Measurements from ENCODE around the gene GPSM1. TPM values are rescaled to one million over a fixed set of nuclear protein-coding genes. Genes with fewer than 3 reads are reported as not detected.

The GPSM1 gene
- total RNA-seq, 1 donor, result 54.8 TPM

DNA sequence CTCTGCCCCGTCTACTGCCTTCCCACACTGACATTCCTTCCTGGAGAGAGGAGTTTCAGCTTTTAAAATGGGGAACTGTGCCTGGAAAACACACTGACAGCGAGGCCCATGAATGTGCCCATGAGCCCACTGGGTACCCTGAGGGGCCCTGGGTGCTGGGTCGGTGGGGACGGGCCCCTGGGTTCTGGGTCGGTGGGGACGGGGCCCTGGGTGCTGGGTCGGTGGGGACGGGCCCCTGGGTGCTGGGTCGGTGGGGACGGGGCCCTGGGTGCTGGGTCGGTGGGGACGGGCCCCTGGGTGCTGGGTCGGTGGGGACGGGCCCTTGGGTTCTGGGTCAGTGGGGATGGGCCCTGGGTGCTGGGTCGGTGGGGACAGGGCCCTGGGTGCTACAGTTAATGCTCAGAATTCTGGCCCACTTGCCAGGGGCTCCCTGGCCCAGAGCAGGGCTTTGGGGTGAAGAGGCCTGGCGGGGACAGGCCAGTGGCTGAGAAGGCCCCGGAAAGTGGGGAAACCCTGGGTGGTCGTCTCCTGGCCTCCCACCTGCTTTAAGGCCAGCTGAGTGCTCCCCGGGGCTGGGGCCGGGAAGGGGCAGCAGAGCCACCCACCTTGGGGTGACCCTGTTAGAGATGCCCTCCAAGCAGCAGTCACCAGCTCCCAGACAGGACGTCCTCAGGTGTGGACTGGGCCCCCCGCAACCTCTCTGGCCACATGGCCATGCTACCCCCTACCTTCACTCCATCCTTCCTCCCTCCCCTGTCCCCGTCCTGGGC is 2.5 kb downstream of the GPSM1 start:
- no peak for TF ChIP-seq CTCF (IDR thresholded peaks at IDR 0.05; ENCODE audit: insufficient read depth, low read depth, low read length)
- H3K4me3 ChIP-seq (ENCODE audit: low read depth, low read length), result peak overlapping the region; percentile 76
- DNase-seq (ENCODE audit: low read depth), result no peak

DNA sequence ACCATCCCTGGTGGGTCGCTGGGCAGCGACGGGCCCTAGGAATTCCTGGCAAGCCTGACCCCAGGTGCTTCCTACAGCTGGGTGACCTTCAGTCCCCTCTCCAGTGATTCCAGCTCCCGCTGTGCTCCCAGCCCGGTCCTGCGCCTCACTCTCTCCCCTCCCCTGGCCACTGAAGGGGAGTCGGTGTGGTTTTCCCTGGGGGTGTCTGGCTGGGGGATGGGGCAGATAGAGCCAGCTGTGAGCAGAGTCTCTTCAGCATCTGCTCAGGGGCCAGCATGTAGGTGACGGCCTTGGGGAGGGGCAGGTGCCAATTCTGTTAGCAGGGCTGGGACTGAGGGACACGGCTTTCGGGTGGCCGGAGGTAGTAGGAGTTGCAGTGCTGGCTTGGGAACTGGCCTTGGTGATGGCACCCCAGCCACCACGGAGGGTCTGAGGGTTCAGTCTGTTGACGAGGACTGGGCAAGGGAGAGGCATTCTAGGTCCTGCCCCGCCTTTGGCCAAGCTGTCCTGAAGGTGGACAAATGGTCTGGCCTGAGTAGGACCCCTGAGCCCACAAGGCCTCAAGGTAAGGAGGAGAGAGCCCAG is 3.2 kb downstream of the GPSM1 start:
- TF ChIP-seq CTCF (IDR thresholded peaks at IDR 0.05; ENCODE audit: insufficient read depth, low read depth, low read length), result no peak

DNA sequence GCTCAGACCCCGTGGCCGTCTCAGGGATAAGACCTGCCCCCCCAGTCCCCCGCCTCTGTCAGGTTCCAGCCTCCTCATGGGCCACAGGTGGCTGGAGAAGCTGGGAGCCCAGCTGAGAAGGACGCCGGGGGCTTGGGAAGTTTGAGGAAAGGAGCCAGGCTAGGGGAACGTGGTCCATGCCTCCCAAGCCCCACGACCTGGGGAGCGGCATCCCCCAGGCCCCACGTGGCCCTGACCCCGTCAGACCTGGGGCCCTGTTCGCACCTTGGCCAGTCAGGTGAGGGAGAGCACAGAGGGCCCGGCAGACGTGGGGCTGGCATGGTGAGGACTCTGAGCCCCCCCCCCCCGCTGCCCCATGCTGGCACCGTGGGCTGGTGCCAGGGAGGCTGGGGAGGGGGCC is 3.7 kb downstream of the GPSM1 start:
- DNase-seq (ENCODE audit: low read depth), result no peak
- TF ChIP-seq CTCF (IDR thresholded peaks at IDR 0.05; ENCODE audit: insufficient read depth, low read depth, low read length), result no peak
- no peak overlapping the region for H3K4me3 ChIP-seq (ENCODE audit: low read depth, low read length)

More for the DNA sequence above, 3.2 kb downstream of the GPSM1 start:
- H3K4me3 ChIP-seq (ENCODE audit: low read depth, low read length), result no peak overlapping the region
- no peak for DNase-seq (ENCODE audit: low read depth)

DNA sequence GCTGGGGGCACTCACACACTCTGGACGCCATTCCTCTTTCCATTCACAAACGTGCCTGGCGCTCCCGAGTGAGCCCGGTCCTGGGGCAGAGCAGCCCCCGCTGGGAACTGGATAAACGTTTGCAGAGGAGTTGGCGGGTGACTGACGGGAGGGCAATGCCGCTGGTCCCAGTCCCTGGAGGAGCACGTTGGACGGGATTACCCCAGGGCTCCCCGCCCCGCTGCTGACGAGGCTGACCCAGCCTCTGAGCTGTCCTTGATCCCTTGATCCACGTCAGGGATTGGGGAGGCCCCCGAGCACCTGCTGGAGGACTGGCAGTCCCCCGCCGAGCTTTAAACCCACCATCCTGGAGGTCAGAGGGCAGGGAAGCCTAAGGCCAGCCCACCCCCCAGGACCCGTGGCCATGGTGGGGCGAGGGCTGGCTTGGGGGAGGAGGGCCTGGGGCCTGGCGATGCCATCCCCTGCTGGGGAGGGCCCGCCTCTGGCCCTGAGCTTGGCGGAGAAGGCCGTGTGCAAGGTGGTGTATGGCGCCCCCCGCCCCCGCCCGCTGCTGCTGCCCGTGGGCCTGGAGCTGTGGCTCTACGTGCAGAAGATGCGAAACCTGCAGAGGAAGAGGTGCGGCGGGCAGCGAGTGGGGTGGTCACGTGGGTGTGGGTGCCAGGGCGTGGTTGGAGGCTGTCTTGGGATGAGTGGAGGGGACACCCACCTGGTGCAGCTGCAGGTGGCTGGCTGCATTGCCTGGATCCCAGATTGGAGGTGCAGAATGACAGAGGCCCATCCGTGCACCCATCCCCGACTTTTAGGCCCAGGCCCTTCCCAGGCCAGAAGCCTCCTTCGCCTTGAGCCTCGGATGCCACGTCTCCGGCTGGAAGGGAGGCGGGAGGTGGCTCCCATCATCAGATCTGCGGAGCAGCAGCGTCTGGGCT is 4.5 kb downstream of the GPSM1 start:
- no peak overlapping the region for H3K4me3 ChIP-seq (ENCODE audit: low read depth, low read length)
- DNase-seq (ENCODE audit: low read depth), result no peak

GRCh38 chr9:136332482-136332983 is 5.2 kb downstream of the GPSM1 start:
- H3K4me3 ChIP-seq (ENCODE audit: low read depth, low read length), result no peak overlapping the region
- no peak for DNase-seq (ENCODE audit: low read depth)
- no peak for TF ChIP-seq CTCF (IDR thresholded peaks at IDR 0.05; ENCODE audit: insufficient read depth, low read depth, low read length)

More for the DNA sequence above, 4.5 kb downstream of the GPSM1 start:
- TF ChIP-seq CTCF (IDR thresholded peaks at IDR 0.05; ENCODE audit: insufficient read depth, low read depth, low read length), result no peak

GRCh38 chr9:136333045-136333444 is 5.7 kb downstream of the GPSM1 start:
- TF ChIP-seq CTCF (IDR thresholded peaks at IDR 0.05; ENCODE audit: insufficient read depth, low read depth, low read length), result no peak
- no peak overlapping the region for H3K4me3 ChIP-seq (ENCODE audit: low read depth, low read length)
- DNase-seq (ENCODE audit: low read depth), result no peak
